Ascending aorta (tissue), 2 donors: ENCODE results near the gene MAP2K7. TPM values are rescaled to one million over a fixed set of nuclear protein-coding genes. Genes with fewer than 3 reads are reported as not detected.

ENCODE experiments used
- DNase-seq, 2 donors: peaks; one replicate each; pipeline ENCODE4 v3.0.0-alpha.2; 2019; ENCODE audit warnings: low spot score in 2 of 2
- H3K27ac ChIP-seq, 2 donors: fragments of 200-600 bp; sonication (generic); one replicate each; pipeline ENCODE4 v1.5.1; 2016 to 2017; ENCODE audit warnings: mild to moderate bottlenecking in 1 of 2
- H3K27me3 ChIP-seq: fragments of 200-600 bp; sonication (generic); one replicate; pipeline ENCODE4 v1.5.1; 2017
- H3K36me3 ChIP-seq, 2 donors: fragments of 200-600 bp; sonication (generic); one replicate each; pipeline ENCODE4 v1.5.1; 2016
- H3K4me1 ChIP-seq, 2 donors: fragments of 200-600 bp; sonication (generic); one replicate each; pipeline ENCODE4 v1.5.1; 2016 to 2017; ENCODE audit warnings: mild to moderate bottlenecking in 1 of 2
- H3K4me3 ChIP-seq, 2 donors: fragments of 200-600 bp; sonication (generic); one replicate each; pipeline ENCODE4 v1.5.1; 2016 to 2017; ENCODE audit warnings: mild to moderate bottlenecking in 1 of 2
- H3K9me3 ChIP-seq, 2 donors: fragments of 200-600 bp; sonication (generic); one replicate each; pipeline ENCODE4 v1.5.1; 2016
- CTCF ChIP-seq, 3 experiments: fragments of 200-600 bp in 2 of 3; fragments of 450-650 bp in 1 of 3; sonication (generic) in 2 of 3; IDR thresholded peaks; one replicate each; pipeline ENCODE4 v1.5.1; 2016 to 2019; ENCODE audit warnings: antibody characterized with exemption in 3 of 3, mild to moderate bottlenecking in 1 of 3, moderate library complexity in 1 of 3
- intact Hi-C: fragments of 100-400 bp; cut with DNase I; formaldehyde crosslinking; loops from one replicate; pipeline ENCODE4 v1.15.1; 2023
- total RNA-seq: library from RNA; depleted of rRNA; stranded (reverse); fragments of >200 nt; gene quantifications from one replicate; pipeline ENCODE4 v1.1.0, GENCODE V29; 2016

The MAP2K7 gene
- total RNA-seq, 1 donor from 2014 or later: 37.3 TPM

- Histone ChIP-seq H3K9me3 (no peaks in the 10 kb centered on the region), H3K27ac (no peak overlapping the region), H3K36me3 (peaks cover 49 to 57% of the 10 kb centered on the region in 2 donors), H3K4me3 (no peak overlapping the region), H3K27me3 (no peaks in the 10 kb centered on the region), H3K4me1 (peaks cover 4 to 13% of the 10 kb centered on the region in 2 donors)
- no peak for TF ChIP-seq CTCF (IDR thresholded peaks at IDR 0.05)
- intact Hi-C loops: no loop called here
- no peak for DNase-seq
Measured at GRCh38 chr19:7909471-7910067, 5.9 kb downstream of the MAP2K7 start.

- H3K9me3 ChIP-seq: no peaks in the 10 kb centered on the region
- intact Hi-C loops: no loop called here
- DNase-seq: no peak
- H3K27me3 ChIP-seq: no peaks in the 10 kb centered on the region
- peaks cover 48 to 57% of the 10 kb centered on the region in 2 donors for H3K36me3 ChIP-seq
- H3K4me3 ChIP-seq: no peak overlapping the region
- H3K27ac ChIP-seq: no peak overlapping the region
- peaks cover 0 to 3% of the 10 kb centered on the region in 2 donors for H3K4me1 ChIP-seq
- TF ChIP-seq CTCF (IDR thresholded peaks at IDR 0.05): no peak
Measured at GRCh38 chr19:7910321-7911161, 6.9 kb downstream of the MAP2K7 start.

- Histone ChIP-seq H3K4me1 (peaks cover 7 to 8% of the 10 kb centered on the region in 2 donors), H3K4me3 (no peak overlapping the region), H3K9me3 (no peaks in the 10 kb centered on the region), H3K27me3 (peaks cover 5% of the 10 kb centered on the region), H3K27ac (no peak overlapping the region), H3K36me3 (peaks cover 42 to 47% of the 10 kb centered on the region in 2 donors)
- intact Hi-C loops: no loop called here
- no peak for DNase-seq
- TF ChIP-seq CTCF (IDR thresholded peaks at IDR 0.05): no peak
Measured at GRCh38 chr19:7911508-7912143, 7.9 kb downstream of the MAP2K7 start.

- H3K4me1 ChIP-seq: peaks cover 7 to 10% of the 10 kb centered on the region in 2 donors
- no peaks in the 10 kb centered on the region for H3K9me3 ChIP-seq
- H3K4me3 ChIP-seq: no peak overlapping the region
- peaks cover 9% of the 10 kb centered on the region for H3K27me3 ChIP-seq
- peaks cover 42 to 47% of the 10 kb centered on the region in 2 donors for H3K36me3 ChIP-seq
- intact Hi-C loops: no loop called here
- DNase-seq: no peak
- no peak for TF ChIP-seq CTCF (IDR thresholded peaks at IDR 0.05)
- H3K27ac ChIP-seq: no peak overlapping the region
Measured at GRCh38 chr19:7912144-7912696, 8.5 kb downstream of the MAP2K7 start.

GRCh38 chr19:7912697-7913564 is 9.3 kb downstream of the MAP2K7 start:
- TF ChIP-seq CTCF (IDR thresholded peaks at IDR 0.05): no peak
- peaks cover 13% of the 10 kb centered on the region for H3K27me3 ChIP-seq
- H3K27ac ChIP-seq: no peak overlapping the region
- H3K4me3 ChIP-seq: no peak overlapping the region
- no peak for DNase-seq
- intact Hi-C loops: no loop called here
- H3K36me3 ChIP-seq: peaks cover 42 to 47% of the 10 kb centered on the region in 2 donors
- H3K9me3 ChIP-seq: no peaks in the 10 kb centered on the region
- peaks cover 14 to 17% of the 10 kb centered on the region in 2 donors for H3K4me1 ChIP-seq
